Breast epithelium (tissue), 3 donors: Measurements from ENCODE around the gene INS.

Experiments
- CTCF ChIP-seq, 3 donors: fragments of 450-650 bp; IDR thresholded peaks; one replicate each; pipeline ENCODE4 v1.5.1; 2016 to 2017; ENCODE audit warnings: antibody characterized with exemption in 3 of 3, mild to moderate bottlenecking in 3 of 3, moderate library complexity in 3 of 3
- POLR2A ChIP-seq: fragments of 450-650 bp; IDR thresholded peaks from one replicate; pipeline ENCODE4 v1.6.1; 2016; ENCODE audit warnings: antibody characterized with exemption, mild to moderate bottlenecking, moderate library complexity

- no peak for TF ChIP-seq CTCF (IDR thresholded peaks at IDR 0.05)
- no peak for TF ChIP-seq POLR2A
These were observed 33.4 kb downstream of the INS start for GRCh38 chr11:2127482-2128129.
